Activated CD4-positive, alpha-beta memory T cell treated with anti-CD3 and anti-CD28 coated beads, Interleukin-2, amount 10 ng/mL, durations not matched to agents 7 days and 5 days (primary cell): ENCODE data around the gene LCLAT1. TPM values are rescaled to one million over a fixed set of nuclear protein-coding genes. Genes with fewer than 3 reads are reported as not detected.
"Not testable (repeated sequence)": the region's sequence is repeated elsewhere in the genome, so short reads cannot be mapped to it uniquely, and the experiment has no call there.

Experiments used
- CTCF ChIA-PET: fragments of 350-600 bp; sonication (Branson Sonifier 250); formaldehyde crosslinking; loops from one replicate; lab custom pipeline; 2021; ENCODE audit warnings: antibody characterized with exemption, inconsistent platforms; lab: Charles Lee
- POLR2A ChIA-PET: fragments of 350-600 bp; sonication (Branson Sonifier 250); formaldehyde crosslinking; loops from one replicate; lab custom pipeline; 2021; ENCODE audit warnings: antibody characterized with exemption; lab: Charles Lee
- DNase-seq: peaks from one replicate; pipeline ENCODE4 v3.0.0-alpha.2; 2020
- H3K27ac Mint-ChIP-seq: one replicate; pipeline ENCODE4 v1.8.0; 2021; ENCODE audit warnings: mild to moderate bottlenecking, mixed read lengths
- H3K27me3 Mint-ChIP-seq: one replicate; pipeline ENCODE4 v1.8.0; 2021; ENCODE audit warnings: mixed read lengths
- H3K36me3 Mint-ChIP-seq: one replicate; pipeline ENCODE4 v1.8.0; 2021; ENCODE audit warnings: low read depth, mixed read lengths
- H3K4me1 Mint-ChIP-seq: one replicate; pipeline ENCODE4 v1.8.0; 2021; ENCODE audit warnings: mixed read lengths
- H3K4me3 Mint-ChIP-seq: one replicate; pipeline ENCODE4 v1.8.0; 2021; ENCODE audit warnings: mild to moderate bottlenecking, mixed read lengths
- H3K9me3 Mint-ChIP-seq: one replicate; pipeline ENCODE4 v1.8.0; 2021; ENCODE audit warnings: mixed read lengths
- total RNA-seq, 2 experiments: library from RNA; stranded (reverse); gene quantifications; one replicate each; pipeline ENCODE4 v1.2.3, GENCODE V29; 2021

LCLAT1 gene
- total RNA-seq, 2 experiments from 2014 or later: 17.0 to 17.6 TPM

DNA sequence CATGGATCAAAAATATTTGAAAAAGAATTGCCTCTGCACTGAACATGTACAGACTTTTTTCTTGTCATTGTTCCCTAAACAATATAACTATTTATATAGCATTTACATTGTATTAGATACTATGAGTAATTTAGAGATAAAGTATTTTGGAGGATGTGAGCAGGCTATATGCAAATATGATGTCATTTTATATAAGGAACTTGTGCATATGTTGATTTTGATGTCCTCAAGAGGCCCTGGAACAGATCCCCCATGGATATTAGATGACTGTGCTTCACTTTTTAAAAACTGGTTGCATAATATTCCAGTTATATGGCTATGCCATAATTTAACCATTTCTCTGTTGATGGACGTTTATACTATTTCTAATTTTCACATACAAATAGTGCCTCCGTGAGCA is 16.5 kb downstream of the LCLAT1 start:
- ChIA-PET POLR2A (no interaction called here), CTCF (no interaction called here)
- DNase-seq: no peak
- H3K4me1 Mint-ChIP-seq: no peaks in the 10 kb centered on the region
- H3K4me3 Mint-ChIP-seq: no peak overlapping the region
- H3K27me3 Mint-ChIP-seq: no peaks in the 10 kb centered on the region
- peaks cover 35% of the 10 kb centered on the region for H3K36me3 Mint-ChIP-seq
- H3K27ac Mint-ChIP-seq: no peak overlapping the region
- no peaks in the 10 kb centered on the region for H3K9me3 Mint-ChIP-seq

DNA sequence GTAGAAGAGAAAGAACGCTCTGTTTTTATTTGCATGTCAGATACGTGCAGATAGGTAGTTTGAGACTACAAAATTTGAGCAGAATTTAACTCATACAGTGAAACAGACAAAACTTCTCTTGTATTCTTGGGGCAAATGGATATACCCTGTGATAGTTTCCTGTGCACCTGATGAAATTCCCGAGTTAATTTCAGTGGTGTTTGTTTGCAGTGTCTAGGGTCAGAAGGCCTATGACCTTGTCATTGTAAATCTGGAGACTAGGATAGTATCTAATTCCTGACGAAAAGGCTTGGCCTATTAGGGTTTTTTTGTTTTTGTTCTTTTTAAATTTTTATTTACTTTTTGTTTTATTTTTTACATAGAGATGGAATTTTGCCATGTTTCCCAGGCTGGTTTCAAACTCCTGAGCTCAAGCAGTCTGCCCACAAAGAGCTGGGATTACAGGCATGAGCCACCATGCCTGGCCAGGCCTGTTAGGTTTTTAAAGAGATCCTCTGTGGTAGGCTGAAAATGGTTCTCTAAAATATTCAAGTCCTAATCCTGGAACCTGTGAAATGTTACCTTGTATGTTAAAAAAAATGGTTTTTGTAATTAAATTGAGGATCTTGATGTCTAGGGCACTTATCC is 17.6 kb downstream of the LCLAT1 start:
- Mint-ChIP-seq H3K4me1 (peaks cover 1% of the 10 kb centered on the region), H3K9me3 (peaks cover 4% of the 10 kb centered on the region), H3K27ac (no peak overlapping the region), H3K4me3 (no peak overlapping the region), H3K36me3 (peaks cover 40% of the 10 kb centered on the region), H3K27me3 (no peaks in the 10 kb centered on the region)
- DNase-seq: no peak
- ChIA-PET POLR2A (no interaction called here), CTCF (interaction anchor here (0.8 kb wide), 1 partner anchor 9 kb away, joined by 3 read pairs; no protein-coding TSS in a partner anchor)

DNA sequence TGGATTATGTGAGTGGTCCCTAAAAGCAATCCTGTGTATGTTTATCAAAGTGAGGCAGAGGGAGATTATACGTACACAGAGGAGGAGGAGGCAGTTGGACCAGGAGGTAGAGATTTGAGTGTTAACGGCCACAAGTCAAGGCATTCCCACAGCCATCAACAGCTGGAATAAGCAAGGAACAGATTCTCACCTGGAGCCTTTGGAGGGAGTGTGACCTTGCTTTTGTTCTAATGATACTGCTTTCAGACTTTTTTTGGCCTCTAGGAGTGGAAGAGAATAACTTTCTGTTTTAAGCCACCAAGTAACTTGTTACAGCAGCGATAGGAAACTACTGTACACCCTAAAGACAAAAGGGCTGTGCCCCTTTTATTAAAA is 18.1 kb downstream of the LCLAT1 start:
- Mint-ChIP-seq H3K4me1 (peaks cover 4% of the 10 kb centered on the region), H3K4me3 (no peak overlapping the region), H3K27ac (no peak overlapping the region), H3K36me3 (peaks cover 42% of the 10 kb centered on the region), H3K9me3 (peaks cover 7% of the 10 kb centered on the region), H3K27me3 (no peaks in the 10 kb centered on the region)
- no peak for DNase-seq
- ChIA-PET POLR2A (no interaction called here), CTCF (interaction anchor here (0.8 kb wide), 1 partner anchor 9 kb away, joined by 3 read pairs; no protein-coding TSS in a partner anchor)

DNA sequence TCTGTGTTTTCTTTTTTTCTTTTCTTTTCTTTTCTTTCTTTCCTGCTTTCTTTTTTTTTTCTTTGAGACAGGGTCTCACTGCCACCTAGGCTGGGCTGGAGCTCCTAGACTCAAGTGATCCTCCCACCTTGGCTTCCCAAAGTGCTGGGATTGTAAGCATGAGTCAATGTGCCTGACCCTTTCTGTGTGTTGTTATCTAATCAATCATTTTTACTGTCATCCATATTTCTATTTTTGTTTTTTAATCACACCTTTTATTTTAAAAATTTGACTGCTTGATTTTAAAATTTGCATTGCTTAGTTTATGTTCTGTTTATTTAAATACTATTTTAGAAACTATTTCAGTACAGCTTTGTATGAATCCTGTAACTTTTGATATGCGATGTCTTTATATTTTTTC is 19.2 kb downstream of the LCLAT1 start:
- ChIA-PET CTCF (interaction anchor here (1.1 kb wide), 1 partner anchor 257 kb away, joined by 5 read pairs; no protein-coding TSS in a partner anchor), POLR2A (no interaction called here)
- H3K36me3 Mint-ChIP-seq: peaks cover 38% of the 10 kb centered on the region
- no peak for DNase-seq
- H3K4me1 Mint-ChIP-seq: peaks cover 5% of the 10 kb centered on the region
- H3K27me3 Mint-ChIP-seq: no peaks in the 10 kb centered on the region
- H3K4me3 Mint-ChIP-seq: no peak overlapping the region
- no peak overlapping the region for H3K27ac Mint-ChIP-seq
- H3K9me3 Mint-ChIP-seq: peaks cover 10% of the 10 kb centered on the region

DNA sequence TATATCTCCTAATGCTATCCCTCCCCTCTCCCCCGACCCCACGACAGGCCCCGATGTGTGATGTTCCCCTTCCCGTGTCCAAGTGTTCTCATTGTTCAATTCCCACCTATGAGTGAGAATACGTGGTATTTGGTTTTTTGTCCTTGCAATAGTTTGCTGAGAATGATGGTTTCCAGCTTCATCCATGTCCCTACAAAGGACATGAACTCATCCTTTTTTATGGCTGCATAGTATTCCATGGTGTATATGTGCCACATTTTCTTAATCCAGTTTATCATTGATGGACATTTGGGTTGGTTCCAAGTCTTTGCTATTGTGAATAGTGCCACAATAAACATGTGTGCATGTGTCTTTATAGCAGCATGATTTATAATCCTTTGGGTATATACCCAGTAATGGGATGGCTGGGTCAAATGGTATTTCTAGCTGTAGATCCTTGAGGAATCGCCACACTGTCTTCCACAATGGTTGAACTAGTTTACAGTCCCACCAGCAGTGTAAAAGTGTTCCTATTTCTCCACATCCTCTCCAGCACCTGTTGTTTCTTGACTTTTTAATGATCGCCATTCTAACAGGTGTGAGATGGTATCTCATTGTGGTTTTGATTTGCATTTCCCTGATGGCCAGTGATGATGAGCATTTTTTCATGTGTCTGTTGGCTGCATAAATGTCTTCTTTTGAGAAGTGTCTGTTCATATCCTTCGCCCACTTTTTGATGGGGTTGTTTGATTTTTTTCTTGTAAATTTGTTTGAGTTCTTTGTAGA is 20.2 kb downstream of the LCLAT1 start:
- H3K27me3 Mint-ChIP-seq, H3K9me3 Mint-ChIP-seq, POLR2A ChIA-PET, H3K27ac Mint-ChIP-seq, DNase-seq, H3K4me1 Mint-ChIP-seq, H3K4me3 Mint-ChIP-seq: not testable (repeated sequence)
- CTCF ChIA-PET: interaction anchor here (1.1 kb wide), 1 partner anchor 258 kb away, joined by 5 read pairs; no protein-coding TSS in a partner anchor
- peaks cover 35% of the 10 kb centered on the region for H3K36me3 Mint-ChIP-seq

DNA sequence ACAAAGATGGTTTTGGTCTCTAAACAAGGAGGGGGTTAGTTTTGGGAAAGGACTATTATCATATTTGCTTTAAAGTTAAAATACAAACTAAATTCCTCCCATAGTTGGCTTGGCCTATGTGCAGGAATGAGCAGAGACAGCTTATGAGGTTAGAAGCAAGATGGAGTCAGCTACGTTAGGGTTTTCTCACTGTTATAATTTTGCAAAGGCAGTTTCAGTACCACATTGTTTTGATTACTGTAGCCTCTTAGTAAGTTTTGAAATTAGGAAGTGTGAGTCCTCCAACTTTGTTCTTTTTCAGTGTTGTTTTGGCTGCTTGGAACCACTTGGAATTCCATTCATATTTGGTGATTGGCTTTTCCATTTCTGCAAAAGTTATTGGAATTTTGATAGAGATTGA is 23.4 kb downstream of the LCLAT1 start:
- DNase-seq: no peak
- H3K4me1 Mint-ChIP-seq: peaks cover 5% of the 10 kb centered on the region
- ChIA-PET CTCF (no interaction called here), POLR2A (no interaction called here)
- H3K9me3 Mint-ChIP-seq: peaks cover 10% of the 10 kb centered on the region
- peaks cover 31% of the 10 kb centered on the region for H3K36me3 Mint-ChIP-seq
- H3K27me3 Mint-ChIP-seq: no peaks in the 10 kb centered on the region
- H3K4me3 Mint-ChIP-seq: no peak overlapping the region
- H3K27ac Mint-ChIP-seq: no peak overlapping the region

DNA sequence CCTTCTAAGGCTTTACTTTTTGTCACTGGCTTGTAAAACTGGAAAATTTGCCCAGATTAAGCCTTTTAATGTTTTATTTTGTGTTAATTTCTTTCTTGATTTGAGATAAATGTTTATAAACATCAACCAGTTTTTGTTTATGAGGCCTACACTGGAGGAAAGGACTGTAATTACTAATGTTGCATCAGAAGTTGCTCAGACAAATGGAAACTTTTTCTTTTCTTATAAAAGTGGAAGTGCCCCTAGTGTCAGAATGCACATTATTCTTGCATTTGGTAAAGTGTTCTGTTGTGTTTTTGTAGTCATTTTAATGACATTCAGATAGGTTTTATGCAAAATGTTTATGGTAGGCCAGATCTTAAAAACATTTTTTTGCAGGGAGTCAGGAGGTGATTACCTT is 25.3 kb downstream of the LCLAT1 start:
- Mint-ChIP-seq H3K9me3 (peaks cover 10% of the 10 kb centered on the region), H3K27me3 (no peaks in the 10 kb centered on the region), H3K4me1 (peaks cover 5% of the 10 kb centered on the region), H3K4me3 (no peak overlapping the region), H3K36me3 (peaks cover 25% of the 10 kb centered on the region), H3K27ac (no peak overlapping the region)
- no peak for DNase-seq
- CTCF ChIA-PET: no interaction called here
- POLR2A ChIA-PET: no interaction called here

DNA sequence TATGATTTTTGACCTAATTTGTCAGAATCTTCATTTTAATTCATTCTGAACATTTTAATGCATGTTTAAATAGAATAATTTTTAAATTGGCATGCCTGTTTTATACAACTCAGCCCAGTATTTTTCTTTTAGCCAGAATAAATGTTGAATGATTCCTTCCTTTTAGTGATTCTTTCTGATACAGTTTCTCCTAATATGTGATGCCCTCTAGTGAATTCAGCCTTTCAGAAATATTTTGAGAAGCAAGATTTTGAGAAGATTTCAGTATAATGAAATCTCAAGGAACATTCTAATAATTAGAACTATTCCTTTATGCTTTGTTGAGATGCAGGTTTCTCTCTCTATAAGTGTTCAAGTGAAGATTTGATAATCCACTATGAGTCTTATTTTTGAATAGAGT is 28.5 kb downstream of the LCLAT1 start:
- no peaks in the 10 kb centered on the region for H3K9me3 Mint-ChIP-seq
- no peaks in the 10 kb centered on the region for H3K27me3 Mint-ChIP-seq
- ChIA-PET POLR2A (interaction anchor here (1.0 kb wide), 1 partner anchor 29 kb away, joined by 3 read pairs; no protein-coding TSS in a partner anchor), CTCF (interaction anchor here (1.0 to 1.4 kb wide), 3 partner anchors 236 to 311 kb away, joined by 3 to 8 read pairs (median 5); no protein-coding TSS in a partner anchor)
- H3K27ac Mint-ChIP-seq: no peak overlapping the region
- H3K36me3 Mint-ChIP-seq: peaks cover 3% of the 10 kb centered on the region
- H3K4me1 Mint-ChIP-seq: no peaks in the 10 kb centered on the region
- no peak for DNase-seq
- no peak overlapping the region for H3K4me3 Mint-ChIP-seq

DNA sequence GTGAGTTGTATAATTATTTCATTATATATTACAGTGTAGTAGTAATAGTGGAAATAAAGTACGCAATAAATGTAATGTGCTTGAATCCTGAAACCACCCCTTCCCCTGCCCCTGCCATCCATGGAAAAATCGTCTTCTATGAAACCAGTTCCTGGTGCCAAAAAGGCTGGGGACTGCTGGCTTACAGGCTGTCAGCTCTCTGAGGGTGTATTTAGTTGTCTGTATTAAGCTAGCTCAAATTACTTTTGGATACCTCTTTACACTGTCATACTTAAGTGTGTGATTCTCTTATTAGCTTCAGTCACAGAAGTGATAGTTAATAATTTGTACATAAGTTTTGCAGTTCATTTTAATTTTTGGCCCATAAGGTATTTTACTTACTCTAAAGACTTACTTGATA is 29.6 kb downstream of the LCLAT1 start:
- Mint-ChIP-seq H3K27me3 (no peaks in the 10 kb centered on the region), H3K36me3 (peaks cover 7% of the 10 kb centered on the region), H3K4me3 (no peak overlapping the region), H3K4me1 (no peaks in the 10 kb centered on the region), H3K27ac (no peak overlapping the region), H3K9me3 (no peaks in the 10 kb centered on the region)
- no peak for DNase-seq
- ChIA-PET CTCF (interaction anchor here (1.0 to 1.4 kb wide), 3 partner anchors 235 to 312 kb away, joined by 3 to 8 read pairs (median 5); no protein-coding TSS in a partner anchor), POLR2A (no interaction called here)

DNA sequence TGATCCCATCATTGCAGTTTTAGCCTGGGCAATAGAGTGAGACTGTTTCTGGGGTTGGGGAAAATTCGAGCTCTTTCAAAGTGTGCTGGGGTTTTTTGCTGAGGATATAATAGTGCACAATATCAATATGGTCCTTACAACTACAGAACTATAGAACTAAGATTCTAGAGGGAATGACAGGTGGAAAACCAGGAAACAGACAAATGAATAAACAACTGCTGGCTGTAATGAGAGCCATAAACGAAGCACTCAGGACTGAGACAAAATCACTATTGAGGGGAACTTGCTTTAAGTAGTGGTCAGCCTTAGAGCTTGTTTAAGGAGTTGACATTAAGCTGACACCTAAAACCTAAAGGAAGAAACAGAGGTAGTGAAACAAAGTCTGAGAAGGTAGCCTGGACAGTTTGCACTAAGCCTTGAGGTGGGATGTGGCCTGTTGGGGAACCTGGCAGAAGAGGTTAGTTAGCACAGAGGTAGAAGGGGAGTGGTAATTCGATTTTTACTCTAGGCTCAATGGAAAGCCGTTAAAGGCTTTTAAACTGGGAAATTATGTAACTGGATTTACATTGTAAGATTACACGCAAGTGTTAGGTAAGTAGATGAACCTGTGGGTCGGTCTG is 33.8 kb downstream of the LCLAT1 start:
- POLR2A ChIA-PET: no interaction called here
- CTCF ChIA-PET: no interaction called here
- H3K27me3 Mint-ChIP-seq: no peaks in the 10 kb centered on the region
- no peak for DNase-seq
- H3K4me1 Mint-ChIP-seq: no peaks in the 10 kb centered on the region
- H3K27ac Mint-ChIP-seq: no peak overlapping the region
- no peaks in the 10 kb centered on the region for H3K9me3 Mint-ChIP-seq
- H3K36me3 Mint-ChIP-seq: peaks cover 6% of the 10 kb centered on the region
- H3K4me3 Mint-ChIP-seq: no peak overlapping the region

DNA sequence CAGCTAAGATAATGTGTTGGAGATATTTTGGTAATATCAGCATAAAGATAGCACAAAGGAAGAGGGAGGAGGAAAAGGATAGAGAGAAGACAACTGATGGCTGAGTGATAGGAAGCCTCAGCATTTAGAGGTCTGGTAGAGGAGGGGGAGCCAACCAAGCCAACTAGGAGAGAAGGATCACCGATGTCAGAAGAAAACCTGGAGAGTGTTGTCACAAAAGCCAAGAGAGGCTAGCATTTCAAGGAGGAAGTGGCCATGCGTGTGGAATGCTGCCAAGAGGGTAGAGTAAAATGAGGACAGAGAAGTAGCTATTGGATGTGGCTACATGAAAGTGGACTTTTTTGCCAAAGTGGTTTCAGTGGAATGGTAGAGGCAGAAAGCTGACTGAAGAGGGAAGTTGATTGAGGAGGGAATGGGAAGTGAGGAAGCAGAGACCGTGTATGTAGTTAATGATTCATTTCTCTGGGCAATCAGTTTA is 34.3 kb downstream of the LCLAT1 start:
- Mint-ChIP-seq H3K4me3 (no peak overlapping the region), H3K27me3 (no peaks in the 10 kb centered on the region), H3K36me3 (peaks cover 6% of the 10 kb centered on the region), H3K9me3 (no peaks in the 10 kb centered on the region), H3K4me1 (no peaks in the 10 kb centered on the region), H3K27ac (no peak overlapping the region)
- no peak for DNase-seq
- ChIA-PET CTCF (no interaction called here), POLR2A (no interaction called here)

DNA sequence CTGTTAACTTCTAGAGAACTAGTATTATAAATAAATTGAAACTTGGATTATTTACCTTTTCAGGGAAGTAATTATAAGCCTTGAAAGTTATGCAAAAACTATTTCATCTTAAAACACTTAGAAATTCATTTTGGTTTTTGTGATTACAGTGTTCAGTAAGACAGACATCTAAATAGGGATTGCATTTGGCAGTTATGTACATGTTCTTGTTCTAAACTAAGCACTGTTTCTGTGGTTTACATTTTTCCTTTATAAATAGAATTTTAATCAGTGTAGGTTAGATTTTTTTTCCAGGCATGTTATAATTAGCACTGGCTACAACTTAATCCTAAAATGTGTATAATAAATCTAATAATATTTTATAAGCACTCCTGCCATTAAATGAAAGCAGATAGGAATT is 35.0 kb downstream of the LCLAT1 start:
- no peak for DNase-seq
- H3K36me3 Mint-ChIP-seq: peaks cover 6% of the 10 kb centered on the region
- H3K27ac Mint-ChIP-seq: no peak overlapping the region
- ChIA-PET POLR2A (no interaction called here), CTCF (no interaction called here)
- H3K27me3 Mint-ChIP-seq: no peaks in the 10 kb centered on the region
- no peaks in the 10 kb centered on the region for H3K4me1 Mint-ChIP-seq
- H3K9me3 Mint-ChIP-seq: no peaks in the 10 kb centered on the region
- no peak overlapping the region for H3K4me3 Mint-ChIP-seq

DNA sequence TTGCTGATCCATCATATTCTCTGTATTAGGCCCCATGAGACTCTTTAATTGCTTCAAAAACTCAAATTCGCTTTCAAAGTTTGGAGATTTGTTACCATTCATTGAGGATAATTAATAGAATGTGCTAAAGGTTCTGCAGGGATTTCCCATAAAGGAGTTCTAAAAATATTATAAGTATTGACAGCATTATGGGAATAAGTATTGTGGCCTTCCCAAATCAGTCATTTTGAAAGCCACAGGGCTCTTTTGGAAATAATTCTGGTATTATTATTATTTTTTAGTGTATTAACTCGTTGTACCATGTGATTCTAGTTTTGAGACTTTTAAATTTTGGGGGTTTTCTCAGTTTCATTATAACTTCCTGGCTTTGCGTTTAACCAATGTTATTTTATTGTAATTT is 37.1 kb downstream of the LCLAT1 start:
- ChIA-PET POLR2A (no interaction called here), CTCF (interaction anchor here (1.2 kb wide), 1 partner anchor 228 kb away, joined by 3 read pairs; no protein-coding TSS in a partner anchor)
- no peak for DNase-seq
- Mint-ChIP-seq H3K4me3 (no peak overlapping the region), H3K9me3 (no peaks in the 10 kb centered on the region), H3K36me3 (peaks cover 6% of the 10 kb centered on the region), H3K4me1 (peaks cover 8% of the 10 kb centered on the region), H3K27ac (no peak overlapping the region), H3K27me3 (no peaks in the 10 kb centered on the region)
